H9 (cell line): ENCODE results near the gene MYBBP1A. TPM values are rescaled to one million over a fixed set of nuclear protein-coding genes. Genes with fewer than 3 reads are reported as not detected.

Experiments used
- DNase-seq: peaks from one replicate; pipeline ENCODE4 v3.0.0-alpha.2; 2017
- H2AFZ ChIP-seq: one replicate; pipeline ENCODE4 v1.6.1; 2013; ENCODE audit warnings: mild to moderate bottlenecking, low read length, control low read depth, moderate library complexity
- H2AK5ac ChIP-seq: 2 replicates; pipeline ENCODE4 v1.6.1; 2013; ENCODE audit warnings: low read length, control low read depth, mixed read lengths; ENCODE audit not compliant: insufficient read length
- H2BK120ac ChIP-seq: one replicate; pipeline ENCODE4 v1.6.1; 2013; ENCODE audit warnings: low read depth, mild to moderate bottlenecking, low read length, control low read depth, inconsistent platforms; ENCODE audit not compliant: poor library complexity, severe bottlenecking
- H2BK12ac ChIP-seq: 2 replicates; pipeline ENCODE4 v1.6.1; 2013; ENCODE audit warnings: low read length, control low read depth, mixed read lengths, low read depth; ENCODE audit not compliant: insufficient read length
- H2BK15ac ChIP-seq: 2 replicates; pipeline ENCODE4 v1.6.1; 2013; ENCODE audit warnings: low read depth, low read length, control low read depth
- H2BK20ac ChIP-seq: one replicate; pipeline ENCODE4 v1.6.1; 2013; ENCODE audit warnings: low read depth, mild to moderate bottlenecking, low read length, control low read depth, inconsistent platforms; ENCODE audit not compliant: poor library complexity, severe bottlenecking
- H2BK5ac ChIP-seq: 2 replicates; pipeline ENCODE4 v1.6.1; 2013; ENCODE audit warnings: low read length, control low read depth, mixed read lengths; ENCODE audit not compliant: insufficient read length
- H3K14ac ChIP-seq: 2 replicates; pipeline ENCODE4 v1.6.1; 2013; ENCODE audit warnings: low read length, control low read depth; ENCODE audit not compliant: insufficient read depth
- H3K18ac ChIP-seq: 2 replicates; pipeline ENCODE4 v1.6.1; 2013; ENCODE audit warnings: low read depth, mild to moderate bottlenecking, mixed read lengths, low read length, control low read depth; ENCODE audit not compliant: insufficient read length
- H3K23ac ChIP-seq: 2 replicates; pipeline ENCODE4 v1.6.1; 2013; ENCODE audit warnings: low read length, control low read depth, mixed read lengths, low read depth; ENCODE audit not compliant: insufficient read length
- H3K23me2 ChIP-seq: 2 replicates; pipeline ENCODE4 v1.6.1; 2013; ENCODE audit warnings: low read depth, mild to moderate bottlenecking, mixed read lengths, low read length, control low read depth; ENCODE audit not compliant: insufficient read length, poor library complexity, severe bottlenecking
- H3K27ac ChIP-seq: 2 replicates; pipeline ENCODE4 v1.5.1; 2013; ENCODE audit warnings: low read length, control low read depth, mixed read lengths, low read depth; ENCODE audit not compliant: insufficient read length
- H3K27me3 ChIP-seq: 2 replicates; pipeline ENCODE4 v1.6.1; 2013; ENCODE audit warnings: low read length, control low read depth, inconsistent platforms; ENCODE audit not compliant: insufficient read depth
- H3K4ac ChIP-seq: 2 replicates; pipeline ENCODE4 v1.6.1; 2013; ENCODE audit warnings: low read depth, mild to moderate bottlenecking, control low read depth, inconsistent platforms, low read length, moderate library complexity
- H3K4me1 ChIP-seq: 2 replicates; pipeline ENCODE4 v1.6.1; 2013; ENCODE audit warnings: low read length, control low read depth, inconsistent platforms; ENCODE audit not compliant: insufficient read depth
- H3K4me2 ChIP-seq: 2 replicates; pipeline ENCODE4 v1.6.1; 2013; ENCODE audit warnings: low read length, control low read depth, mixed read lengths; ENCODE audit not compliant: insufficient read length, insufficient read depth
- H3K56ac ChIP-seq: 2 replicates; pipeline ENCODE4 v1.6.1; 2013; ENCODE audit warnings: low read depth, mild to moderate bottlenecking, mixed read lengths, low read length, control low read depth; ENCODE audit not compliant: insufficient read length
- H3K79me1 ChIP-seq: 2 replicates; pipeline ENCODE4 v1.6.1; 2013; ENCODE audit warnings: low read depth, mild to moderate bottlenecking, moderate library complexity, low read length, control low read depth, inconsistent platforms; ENCODE audit not compliant: insufficient read depth, poor library complexity, severe bottlenecking
- H3K79me2 ChIP-seq: 2 replicates; pipeline ENCODE4 v1.6.1; 2013; ENCODE audit warnings: low read length, control low read depth, inconsistent platforms; ENCODE audit not compliant: insufficient read depth
- H3K9ac ChIP-seq: 2 replicates; pipeline ENCODE4 v1.6.1; 2013; ENCODE audit warnings: low read length, control low read depth, mixed read lengths; ENCODE audit not compliant: insufficient read length; ENCODE audit errors: extremely low read depth
- H3K9me3 ChIP-seq: one replicate; pipeline ENCODE4 v1.6.1; 2013; ENCODE audit warnings: low read depth, low read length, inconsistent platforms; ENCODE audit not compliant: control insufficient read depth
- H3T11ph ChIP-seq: one replicate; pipeline ENCODE4 v1.6.1; 2013; ENCODE audit warnings: mild to moderate bottlenecking, low read length, control low read depth, inconsistent platforms
- H4K20me1 ChIP-seq: one replicate; pipeline ENCODE4 v1.6.1; 2013; ENCODE audit not compliant: control insufficient read depth, insufficient read length, insufficient read depth
- H4K5ac ChIP-seq: 2 replicates; pipeline ENCODE4 v1.6.1; 2013; ENCODE audit warnings: low read depth, mild to moderate bottlenecking, mixed read lengths, low read length, control low read depth; ENCODE audit not compliant: insufficient read length
- H4K8ac ChIP-seq: replicated peaks from 2 replicates; pipeline ENCODE4 v1.6.1; 2013; ENCODE audit warnings: low read length, control low read depth, mixed read lengths, low read depth; ENCODE audit not compliant: insufficient read length
- H4K91ac ChIP-seq: 2 replicates; pipeline ENCODE4 v1.6.1; 2013; ENCODE audit warnings: low read depth, mild to moderate bottlenecking, moderate library complexity, mixed read lengths, low read length, control low read depth; ENCODE audit not compliant: insufficient read length
- H3K27ac Mint-ChIP-seq, 3 experiments: 2 replicates in 2 of 3; 3 replicates in 1 of 3; pipeline ENCODE4 v1.8.0; 2020 to 2021; ENCODE audit warnings: mixed read lengths in 3 of 3, mild to moderate bottlenecking in 1 of 3, moderate library complexity in 1 of 3
- H3K27me3 Mint-ChIP-seq: 2 replicates; pipeline ENCODE4 v1.8.0; 2021; ENCODE audit warnings: low read depth, mild to moderate bottlenecking, moderate library complexity, mixed read lengths
- H3K36me3 Mint-ChIP-seq, 3 experiments: 2 replicates in 2 of 3; 3 replicates in 1 of 3; pipeline ENCODE4 v1.8.0; 2020 to 2021; ENCODE audit warnings: low read depth in 3 of 3, mixed read lengths in 3 of 3; ENCODE audit not compliant: insufficient read depth in 1 of 3
- H3K4me1 Mint-ChIP-seq, 2 experiments: 2 replicates each; pipeline ENCODE4 v1.8.0; 2020; ENCODE audit warnings: mixed read lengths in 2 of 2
- H3K4me3 Mint-ChIP-seq, 2 experiments: 2 replicates in 1 of 2; 3 replicates in 1 of 2; pipeline ENCODE4 v1.8.0; 2020 to 2021; ENCODE audit warnings: mild to moderate bottlenecking in 2 of 2, mixed read lengths in 2 of 2, moderate library complexity in 1 of 2
- H3K9me3 Mint-ChIP-seq, 2 experiments: 2 replicates in 1 of 2; 3 replicates in 1 of 2; pipeline ENCODE4 v1.8.0; 2020; ENCODE audit warnings: mild to moderate bottlenecking in 2 of 2, mixed read lengths in 2 of 2, moderate library complexity in 1 of 2
- WGBS: extraction: QIAGEN DNeasy Blood & Tissue Kit; methylation state at CpG from one replicate; pipeline ENCODE4 v1.1.7; 2013; ENCODE audit warnings: missing lambda C conversion rate, low lambda C conversion rate, mixed read lengths; ENCODE audit not compliant: insufficient read length; ENCODE audit errors: extremely low coverage; 5-methylcytosine and 5-hydroxymethylcytosine counted together
- total RNA-seq: library from RNA; stranded (reverse); gene quantifications from 2 replicates; pipeline ENCODE4 v1.2.1, GENCODE V29; 2021
- TF ChIP-seq, protein P1 (sequence below): fragments of 200-600 bp; sonication (generic); conservative IDR thresholded peaks from 3 replicates; pipeline ENCODE4 v1.8.0; 2021; ENCODE audit warnings: antibody characterized with exemption, mild to moderate bottlenecking

MYBBP1A gene
- total RNA-seq, 1 experiment from 2014 or later: 181 TPM

DNA sequence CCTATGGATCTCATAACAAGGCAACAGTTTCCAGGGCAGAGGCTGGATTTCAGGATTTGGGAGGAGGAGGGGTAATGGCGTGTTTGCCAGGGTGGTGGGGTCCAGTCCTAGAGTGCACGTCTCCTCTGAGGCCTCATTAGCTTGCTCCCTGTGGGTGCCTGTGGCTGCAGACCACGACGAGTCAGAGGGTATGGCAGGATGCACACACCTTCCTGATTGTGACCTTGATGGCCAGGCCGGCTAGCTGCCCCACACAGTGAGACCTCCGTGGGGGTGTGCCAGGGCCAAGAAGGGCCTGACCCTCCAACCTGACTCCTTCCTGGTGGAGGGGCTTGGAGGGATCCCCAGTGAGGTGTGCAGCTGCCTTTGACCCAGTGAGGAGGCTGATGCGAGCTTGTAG lies 25.1 kb upstream of the MYBBP1A start:
- Histone ChIP-seq H2BK5ac (no peak overlapping the region), H3K23ac (no peak overlapping the region), H4K91ac (no peak overlapping the region), H2BK20ac (no peak overlapping the region), H3K23me2 (peaks cover 10% of the 10 kb centered on the region), H3K18ac (peak overlapping the region; percentile 11), H3K27ac (no peak overlapping the region), H3T11ph (no peak overlapping the region), H2AK5ac (no peak overlapping the region), H3K9me3 (no peaks in the 10 kb centered on the region), H3K9ac (no peak overlapping the region), H3K14ac (no peak overlapping the region), H4K8ac (no peak overlapping the region), H3K4me1 (peaks cover 5% of the 10 kb centered on the region; the same call in 1 of the 2 replicates), H3K4ac (no peak overlapping the region), H3K27me3 (peaks cover 20% of the 10 kb centered on the region; the same call in 1 of the 2 replicates), H2BK120ac (no peak overlapping the region), H2BK15ac (no peak overlapping the region), H3K79me1 (no peaks in the 10 kb centered on the region), H3K4me2 (no peak overlapping the region), H4K5ac (no peak overlapping the region), H3K56ac (no peak overlapping the region), H3K79me2 (no peaks in the 10 kb centered on the region), H2AFZ (no peak overlapping the region), H4K20me1 (no peaks in the 10 kb centered on the region), H2BK12ac (no peak overlapping the region)
- no peak for DNase-seq
- TF ChIP-seq, protein P1, sequence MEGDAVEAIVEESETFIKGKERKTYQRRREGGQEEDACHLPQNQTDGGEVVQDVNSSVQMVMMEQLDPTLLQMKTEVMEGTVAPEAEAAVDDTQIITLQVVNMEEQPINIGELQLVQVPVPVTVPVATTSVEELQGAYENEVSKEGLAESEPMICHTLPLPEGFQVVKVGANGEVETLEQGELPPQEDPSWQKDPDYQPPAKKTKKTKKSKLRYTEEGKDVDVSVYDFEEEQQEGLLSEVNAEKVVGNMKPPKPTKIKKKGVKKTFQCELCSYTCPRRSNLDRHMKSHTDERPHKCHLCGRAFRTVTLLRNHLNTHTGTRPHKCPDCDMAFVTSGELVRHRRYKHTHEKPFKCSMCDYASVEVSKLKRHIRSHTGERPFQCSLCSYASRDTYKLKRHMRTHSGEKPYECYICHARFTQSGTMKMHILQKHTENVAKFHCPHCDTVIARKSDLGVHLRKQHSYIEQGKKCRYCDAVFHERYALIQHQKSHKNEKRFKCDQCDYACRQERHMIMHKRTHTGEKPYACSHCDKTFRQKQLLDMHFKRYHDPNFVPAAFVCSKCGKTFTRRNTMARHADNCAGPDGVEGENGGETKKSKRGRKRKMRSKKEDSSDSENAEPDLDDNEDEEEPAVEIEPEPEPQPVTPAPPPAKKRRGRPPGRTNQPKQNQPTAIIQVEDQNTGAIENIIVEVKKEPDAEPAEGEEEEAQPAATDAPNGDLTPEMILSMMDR: no peak
- Mint-ChIP-seq H3K4me1 (peaks cover 34 to 52% of the 10 kb centered on the region in 2 experiments), H3K27me3 (peaks cover 41% of the 10 kb centered on the region), H3K27ac (no peak overlapping the region), H3K4me3 (no peak overlapping the region), H3K36me3 (peaks cover 0 to 6% (median 0%) of the 10 kb centered on the region in 3 experiments; a peak in 1 of 7 replicates), H3K9me3 (peaks cover 0 to 3% of the 10 kb centered on the region in 2 experiments; a peak in 2 of 5 replicates)
- WGBS: no CpG with 5 or more reads among the region's 7 CpGs
